Duodenal mucosa (tissue), 2 donors: ENCODE measurements around the gene AK8.

Experiments
- H3K27ac ChIP-seq: one replicate; pipeline ENCODE4 v1.7.0; 2013; ENCODE audit warnings: low read depth, low read length
- H3K27me3 ChIP-seq, 2 donors: one replicate each; pipeline ENCODE4 v1.7.0; 2013; ENCODE audit warnings: low read length in 2 of 2, control low read depth in 1 of 2; ENCODE audit not compliant: insufficient read depth in 2 of 2, control insufficient read depth in 1 of 2
- H3K36me3 ChIP-seq, 2 donors: one replicate each; pipeline ENCODE4 v1.7.0; 2013; ENCODE audit warnings: low read length in 2 of 2, control low read depth in 1 of 2; ENCODE audit not compliant: insufficient read depth in 2 of 2, control insufficient read depth in 1 of 2
- H3K4me1 ChIP-seq, 2 donors: one replicate each; pipeline ENCODE4 v1.7.0; 2013; ENCODE audit warnings: low read length in 2 of 2, control low read depth in 1 of 2; ENCODE audit not compliant: insufficient read depth in 2 of 2, control insufficient read depth in 1 of 2
- H3K4me3 ChIP-seq, 2 donors: one replicate each; pipeline ENCODE4 v1.7.0; 2013; ENCODE audit warnings: low read length in 2 of 2, low read depth in 1 of 2
- H3K9ac ChIP-seq, 2 donors: one replicate each; pipeline ENCODE4 v1.7.0; 2013; ENCODE audit warnings: low read length in 2 of 2, low read depth in 1 of 2
- H3K9me3 ChIP-seq, 2 donors: one replicate each; pipeline ENCODE4 v1.7.0; 2013; ENCODE audit warnings: low read length in 2 of 2, control low read depth in 1 of 2; ENCODE audit not compliant: control insufficient read depth in 1 of 2

AK8 gene

DNA sequence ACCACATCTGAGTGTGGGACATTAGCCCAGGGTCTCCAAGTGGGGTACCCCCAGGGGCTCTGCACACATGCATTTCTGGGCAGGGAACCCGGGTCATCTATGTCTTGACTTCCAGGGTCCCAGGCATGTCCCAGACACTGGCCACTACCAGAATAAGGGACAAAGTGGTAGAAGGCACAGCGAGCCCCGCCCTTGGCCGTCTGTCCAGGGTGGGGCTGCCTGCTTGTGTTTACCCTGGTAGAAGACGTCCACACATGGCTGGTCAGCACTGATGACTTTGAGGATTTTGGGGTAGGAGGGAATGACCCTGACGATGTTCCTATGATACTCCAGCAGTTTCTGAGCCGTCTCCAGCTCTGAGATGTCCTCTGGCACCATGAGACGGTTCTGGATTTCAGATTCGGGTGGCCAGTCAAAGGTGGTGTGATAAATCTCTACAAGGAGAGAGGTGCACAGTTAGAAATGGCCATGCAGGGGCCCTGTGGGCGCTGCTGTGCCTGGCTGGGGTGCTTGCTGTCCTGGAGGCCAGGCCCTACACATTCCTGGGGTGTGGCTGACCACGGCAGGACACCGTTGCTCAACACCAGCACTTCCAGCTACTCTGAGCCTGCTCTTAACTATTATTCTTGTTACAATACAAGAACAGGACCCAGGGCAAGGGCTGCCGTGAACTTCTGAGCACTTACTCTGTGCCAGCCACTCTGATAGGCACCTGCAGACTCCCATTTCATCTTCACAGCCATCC, 51.3 kb downstream of the AK8 start:
- peaks cover 0 to 4% of the 10 kb centered on the region in 2 donors for H3K27me3 ChIP-seq
- no peak overlapping the region for H3K4me3 ChIP-seq
- H3K4me1 ChIP-seq = peaks cover 0 to 6% of the 10 kb centered on the region in 2 donors
- no peak overlapping the region for H3K27ac ChIP-seq
- no peaks in the 10 kb centered on the region for H3K9me3 ChIP-seq
- H3K36me3 ChIP-seq = no peaks in the 10 kb centered on the region
- no peak overlapping the region for H3K9ac ChIP-seq

- Histone ChIP-seq H3K9ac (no peak overlapping the region), H3K36me3 (no peaks in the 10 kb centered on the region), H3K4me3 (no peak overlapping the region), H3K27me3 (peaks cover 0 to 4% of the 10 kb centered on the region in 2 donors), H3K4me1 (peaks cover 0 to 6% of the 10 kb centered on the region in 2 donors), H3K9me3 (no peaks in the 10 kb centered on the region), H3K27ac (no peak overlapping the region)
Observed at GRCh38 chr9:132826131-132826530, 52.0 kb downstream of the AK8 start.

- Histone ChIP-seq H3K4me3 (no peak overlapping the region), H3K9me3 (no peaks in the 10 kb centered on the region), H3K4me1 (peaks cover 0 to 6% of the 10 kb centered on the region in 2 donors), H3K27me3 (peaks cover 0 to 4% of the 10 kb centered on the region in 2 donors), H3K9ac (no peak overlapping the region), H3K27ac (no peak overlapping the region), H3K36me3 (no peaks in the 10 kb centered on the region)
Observed at GRCh38 chr9:132825430-132825829, 52.7 kb downstream of the AK8 start.

DNA sequence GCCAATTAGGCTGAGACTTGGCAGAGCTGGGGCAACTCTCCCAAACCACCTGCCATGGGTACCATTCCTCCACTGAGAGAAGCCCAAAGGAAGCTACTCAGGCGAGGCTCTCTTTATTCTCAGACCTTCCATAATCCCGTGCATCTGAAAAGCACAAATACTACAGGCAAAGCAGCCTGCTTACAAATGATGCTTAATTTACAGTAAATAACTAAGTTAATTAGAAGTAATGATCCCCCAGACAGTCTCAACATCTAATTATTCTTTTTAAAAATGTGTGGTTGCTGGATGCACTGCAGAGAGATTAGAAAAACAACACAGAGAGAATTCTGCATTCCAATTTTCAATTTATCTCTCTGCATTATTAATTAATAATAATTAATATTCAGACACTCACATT, 53.1 kb downstream of the AK8 start:
- no peaks in the 10 kb centered on the region for H3K9me3 ChIP-seq
- no peak overlapping the region for H3K4me3 ChIP-seq
- peaks cover 0 to 4% of the 10 kb centered on the region in 2 donors for H3K27me3 ChIP-seq
- peaks cover 0 to 6% of the 10 kb centered on the region in 2 donors for H3K4me1 ChIP-seq
- no peak overlapping the region for H3K9ac ChIP-seq
- no peak overlapping the region for H3K27ac ChIP-seq
- no peaks in the 10 kb centered on the region for H3K36me3 ChIP-seq

- no peak overlapping the region for H3K4me3 ChIP-seq
- peaks cover 0 to 6% of the 10 kb centered on the region in 2 donors for H3K4me1 ChIP-seq
- H3K9ac ChIP-seq = no peak overlapping the region
- H3K27ac ChIP-seq = no peak overlapping the region
- no peaks in the 10 kb centered on the region for H3K9me3 ChIP-seq
- peaks cover 0 to 4% of the 10 kb centered on the region in 2 donors for H3K27me3 ChIP-seq
- H3K36me3 ChIP-seq = no peaks in the 10 kb centered on the region
Observed at GRCh38 chr9:132824151-132824550, 53.9 kb downstream of the AK8 start.

- Histone ChIP-seq H3K9me3 (no peaks in the 10 kb centered on the region), H3K27me3 (peaks cover 0 to 4% of the 10 kb centered on the region in 2 donors), H3K4me3 (no peak overlapping the region), H3K4me1 (peaks cover 0 to 6% of the 10 kb centered on the region in 2 donors), H3K27ac (no peak overlapping the region), H3K36me3 (no peaks in the 10 kb centered on the region), H3K9ac (no peak overlapping the region)
Observed at GRCh38 chr9:132823370-132824145, 54.5 kb downstream of the AK8 start.

- Histone ChIP-seq H3K4me1 (peaks cover 0 to 6% of the 10 kb centered on the region in 2 donors), H3K9me3 (no peaks in the 10 kb centered on the region)
Observed at GRCh38 chr9:132820169-132820944, 57.7 kb downstream of the AK8 start.

DNA sequence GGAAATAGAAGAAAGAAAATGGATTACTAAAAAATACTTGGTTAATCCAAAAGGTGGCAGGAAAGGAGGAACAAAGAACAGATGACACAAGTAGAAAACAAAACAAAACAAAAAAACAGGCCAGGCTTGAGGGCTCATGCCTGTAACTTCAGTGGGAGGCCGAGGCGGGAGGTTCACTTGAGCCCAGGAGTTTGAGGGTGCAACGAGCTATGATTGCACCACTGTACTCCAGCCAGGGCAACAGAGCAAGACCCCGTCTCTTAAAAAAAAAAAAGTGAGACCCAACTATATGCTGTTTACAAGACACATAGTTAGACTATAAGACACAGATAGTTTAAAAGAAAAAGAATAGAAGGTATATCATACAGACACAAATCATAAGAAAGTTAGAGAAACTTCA, 59.5 kb downstream of the AK8 start:
- peaks cover 0 to 9% of the 10 kb centered on the region in 2 donors for H3K27me3 ChIP-seq
- H3K36me3 ChIP-seq = no peaks in the 10 kb centered on the region
- no peak overlapping the region for H3K9ac ChIP-seq
- H3K27ac ChIP-seq = no peak overlapping the region
- H3K9me3 ChIP-seq = no peaks in the 10 kb centered on the region
- H3K4me3 ChIP-seq = no peak overlapping the region
- H3K4me1 ChIP-seq = peaks cover 0 to 6% of the 10 kb centered on the region in 2 donors

More at GRCh38 chr9:132820169-132820944, 57.7 kb downstream of the AK8 start:
- peaks cover 0 to 9% of the 10 kb centered on the region in 2 donors for H3K27me3 ChIP-seq
- H3K9ac ChIP-seq = no peak overlapping the region
- H3K27ac ChIP-seq = no peak overlapping the region
- no peaks in the 10 kb centered on the region for H3K36me3 ChIP-seq
- no peak overlapping the region for H3K4me3 ChIP-seq

GRCh38 chr9:132814937-132815336, 63.1 kb downstream of the AK8 start:
- Histone ChIP-seq H3K9me3 (no peaks in the 10 kb centered on the region), H3K4me1 (no peaks in the 10 kb centered on the region), H3K9ac (no peak overlapping the region), H3K27me3 (peaks cover 6 to 9% of the 10 kb centered on the region in 2 donors), H3K27ac (no peak overlapping the region), H3K36me3 (no peaks in the 10 kb centered on the region), H3K4me3 (no peak overlapping the region)
